ENCODE data around the gene RAB11FIP2.

Gene RAB11FIP2

DNA sequence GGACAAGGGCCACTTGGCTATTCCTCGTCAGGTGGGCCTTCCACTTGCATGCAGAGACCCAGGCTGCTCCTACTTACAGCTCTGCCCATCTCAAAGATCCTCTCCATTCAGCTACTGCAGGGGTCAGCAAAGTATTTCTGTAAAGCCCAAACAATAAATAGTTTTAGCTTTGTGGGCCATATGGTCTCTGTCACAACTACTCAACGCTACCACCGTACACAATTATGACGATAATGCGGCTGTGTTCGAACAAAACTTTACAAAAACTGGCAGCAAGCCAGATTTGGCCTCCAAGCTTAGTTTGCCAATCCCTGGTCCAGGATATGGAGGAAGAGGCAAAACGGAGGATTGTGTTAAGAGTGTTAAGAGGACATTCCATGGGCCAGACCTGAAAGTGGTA is 12.8 kb downstream of the RAB11FIP2 start:
- DNase-seq (ENCODE audit: low spot score), result no peak

DNA sequence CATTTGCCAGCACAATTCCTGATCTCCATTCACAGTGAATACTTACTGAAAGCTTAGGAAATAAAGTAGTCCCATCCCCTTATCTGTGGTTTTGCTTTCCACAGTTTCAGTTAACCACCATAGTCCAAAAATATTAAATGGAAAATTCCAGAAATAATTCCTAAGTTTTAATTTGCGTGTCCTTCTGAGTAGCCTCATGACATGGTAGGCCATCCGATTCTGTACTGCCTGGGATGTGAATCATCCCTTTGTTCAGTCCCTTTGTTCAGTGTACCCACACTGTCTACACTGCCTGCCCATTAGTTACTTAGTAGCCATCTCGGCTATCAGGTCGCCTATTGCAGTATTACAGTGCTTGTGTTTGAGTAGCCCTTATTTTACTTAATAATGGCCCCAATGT is 14.2 kb downstream of the RAB11FIP2 start:
- no peak for DNase-seq (ENCODE audit: low spot score)

DNA sequence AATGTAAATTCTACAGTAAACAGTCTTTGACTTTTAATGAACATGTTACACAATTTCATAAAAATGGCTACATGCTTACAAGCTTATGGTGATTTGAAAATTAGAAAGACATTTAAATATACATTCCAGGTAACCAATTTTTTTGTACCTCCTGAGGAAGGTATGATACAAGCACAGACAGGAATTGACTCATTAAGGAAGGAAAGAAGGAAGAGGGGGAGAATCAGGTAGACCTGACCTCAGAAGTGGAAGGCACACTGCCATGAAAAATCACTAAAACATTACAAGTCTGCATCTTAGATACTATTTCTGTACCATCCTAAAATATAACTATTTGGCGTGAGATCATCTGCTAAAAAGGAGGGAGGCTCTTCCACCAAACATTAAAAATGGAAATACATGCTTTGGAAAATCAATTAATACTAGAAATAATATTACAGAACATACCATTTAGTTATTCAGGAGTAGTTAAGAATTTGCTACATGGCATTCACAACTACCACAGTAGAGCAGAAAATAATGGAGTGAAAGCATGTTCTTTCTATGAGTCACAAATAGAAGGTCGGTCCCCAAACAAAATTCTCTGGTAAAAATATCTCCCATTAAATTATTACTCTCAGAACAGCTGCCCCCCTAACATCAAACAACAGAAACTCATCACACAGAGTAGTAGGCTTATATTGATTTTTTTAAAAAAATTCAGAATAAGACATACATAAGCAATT is 15.2 kb downstream of the RAB11FIP2 start:
- DNase-seq (ENCODE audit: low spot score), result no peak

DNA sequence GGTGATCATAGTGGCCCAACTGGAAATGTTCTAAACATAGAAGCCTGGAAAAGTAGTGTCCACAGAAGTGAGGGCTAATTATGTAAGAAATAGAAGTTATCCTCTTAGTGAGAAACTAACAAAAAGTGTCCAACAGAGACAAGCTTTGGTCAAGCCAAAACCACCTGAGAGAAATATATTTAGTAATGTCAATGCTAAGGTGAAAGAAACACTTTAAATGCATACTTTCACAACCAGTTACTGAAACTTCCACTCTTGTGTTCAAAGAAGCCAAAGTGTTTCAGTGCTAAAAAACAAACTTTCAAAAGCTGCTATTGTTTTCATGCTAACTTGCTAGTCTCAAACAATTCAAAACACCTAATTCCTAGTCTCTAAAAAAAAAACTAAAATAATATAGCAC is 18.1 kb downstream of the RAB11FIP2 start:
- no peak for DNase-seq (ENCODE audit: low spot score)

DNA sequence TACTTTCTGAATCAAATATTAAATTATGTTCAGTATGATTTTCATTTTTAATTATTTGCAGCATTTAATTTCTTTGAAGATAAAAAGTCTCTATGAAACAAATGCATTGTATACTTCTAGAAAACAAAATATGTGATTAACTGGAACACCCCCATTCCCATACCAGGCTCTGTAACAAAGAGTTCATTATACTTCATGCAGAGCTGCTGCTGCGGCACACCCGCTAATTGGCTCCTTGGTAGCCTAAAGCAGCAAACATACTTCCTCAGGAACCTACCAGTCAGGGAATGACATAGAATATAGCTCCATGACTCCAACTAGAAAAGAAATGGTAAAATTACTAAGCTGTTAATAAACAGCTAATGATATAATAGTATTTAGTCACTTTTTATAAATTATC is 19.3 kb downstream of the RAB11FIP2 start:
- DNase-seq (ENCODE audit: low spot score), result no peak

DNA sequence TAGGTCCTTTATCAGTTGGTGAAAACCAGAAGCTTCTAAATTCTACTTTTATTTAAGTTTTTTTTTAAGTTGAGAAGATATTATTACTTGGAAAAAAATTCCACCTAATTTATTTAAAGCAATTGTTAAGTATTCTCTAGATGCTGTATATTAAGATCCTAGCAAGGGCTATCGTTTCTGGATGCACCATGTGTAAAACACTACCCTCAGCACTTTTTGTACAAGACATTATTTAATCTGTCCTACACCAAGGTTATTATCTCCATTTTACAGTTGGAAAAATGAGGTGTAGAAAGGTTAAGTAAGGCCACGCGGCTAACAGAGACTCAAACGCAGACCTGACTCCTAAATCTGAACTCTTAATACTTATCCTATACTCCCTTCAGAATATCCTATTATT is 19.8 kb downstream of the RAB11FIP2 start:
- DNase-seq (ENCODE audit: low spot score), result no peak

DNA sequence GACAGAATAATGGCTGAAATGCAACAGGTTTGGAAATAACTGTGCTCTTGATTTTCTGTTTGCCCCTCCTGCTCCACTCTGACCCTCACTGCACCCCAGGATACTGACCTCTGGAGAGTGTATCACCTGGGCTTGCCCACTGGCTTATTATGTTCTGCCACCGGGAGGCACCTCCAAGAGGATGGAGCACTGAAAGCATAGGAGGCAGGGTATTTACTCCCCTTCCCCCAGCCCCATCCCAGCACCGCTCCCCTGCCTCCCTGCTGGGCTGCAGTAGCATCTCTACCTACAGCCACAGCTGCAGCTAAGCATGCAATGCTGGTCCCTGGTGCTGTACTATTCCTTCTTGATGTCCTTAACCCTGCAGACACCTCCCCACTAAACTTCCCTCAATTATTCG is 26.4 kb downstream of the RAB11FIP2 start:
- DNase-seq (ENCODE audit: low spot score), result no peak

DNA sequence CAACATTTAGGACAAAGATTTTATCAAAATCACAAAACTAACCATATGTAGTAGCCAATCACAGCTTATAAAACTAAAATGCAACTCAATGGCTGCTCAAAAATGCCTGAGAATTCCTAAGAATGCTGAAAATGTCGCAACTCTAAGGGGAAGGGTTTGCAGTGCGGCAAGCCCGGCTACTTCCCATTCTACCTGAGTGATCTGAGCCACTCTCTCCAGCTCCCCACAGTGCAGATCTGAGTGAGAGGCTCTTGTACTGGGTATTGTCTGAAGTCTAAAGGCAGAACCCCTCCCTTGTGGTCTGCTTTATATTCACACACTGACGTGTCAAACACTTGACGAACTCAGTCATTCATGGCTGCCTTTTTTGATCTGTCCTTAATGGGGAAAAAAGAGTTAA is 28.9 kb downstream of the RAB11FIP2 start:
- no peak for DNase-seq (ENCODE audit: low spot score)

DNA sequence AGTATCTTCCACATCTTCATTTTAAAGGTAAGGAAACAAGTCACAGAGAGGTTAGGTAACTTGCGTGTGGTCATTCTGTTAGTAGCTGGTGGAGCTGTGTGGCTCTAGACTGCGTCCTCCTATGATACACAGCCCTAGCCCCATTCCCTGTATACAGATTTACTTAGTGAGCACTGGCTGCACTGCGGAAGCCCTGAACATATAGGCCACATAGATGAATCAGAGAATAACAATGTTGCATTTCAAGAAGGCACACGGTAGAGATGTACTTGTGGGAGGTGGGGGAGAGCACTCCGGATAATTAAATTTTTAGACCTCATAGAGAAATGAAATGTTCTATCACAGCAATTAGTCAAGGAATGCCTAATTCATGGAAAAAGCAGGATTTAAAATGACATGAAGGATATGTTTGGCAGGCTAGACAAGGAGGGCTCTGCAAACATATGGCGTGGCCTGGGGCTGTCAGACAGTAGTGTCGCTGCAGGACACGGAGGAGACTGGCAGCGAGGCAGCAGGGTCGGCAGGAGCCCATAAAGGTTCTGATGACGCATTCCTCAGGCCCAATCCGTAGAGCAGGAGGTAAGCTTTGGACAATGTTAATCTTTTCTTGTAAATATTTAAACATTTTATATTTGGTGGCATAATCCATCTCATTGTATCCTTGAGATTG is 29.5 kb downstream of the RAB11FIP2 start:
- no peak for DNase-seq (ENCODE audit: low spot score)

DNA sequence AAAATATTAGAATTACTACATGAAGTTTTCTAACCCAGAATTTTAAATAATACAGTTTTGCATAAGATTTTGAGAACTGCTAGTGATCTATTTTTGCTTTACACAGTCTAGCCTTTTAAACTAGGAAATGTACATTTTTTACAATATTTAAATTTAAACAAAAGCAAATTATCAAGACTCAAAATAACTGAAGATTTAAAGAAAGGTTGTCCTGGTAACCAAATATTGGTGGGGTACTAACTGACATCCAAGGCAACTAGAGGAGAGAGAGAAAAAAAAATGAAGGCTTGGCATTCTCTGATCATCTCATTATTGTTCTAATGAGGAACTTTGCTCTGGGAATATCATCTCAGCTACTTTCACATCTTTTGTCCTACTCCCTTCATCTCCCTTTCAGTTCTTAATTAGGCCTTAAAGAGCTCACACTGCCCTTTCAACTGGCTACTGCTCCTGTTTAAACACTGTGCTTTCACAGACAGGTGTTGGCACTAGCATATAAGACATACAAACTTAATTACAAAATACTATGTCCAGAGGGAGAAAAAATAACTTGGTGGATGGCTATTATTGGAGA is 33.7 kb downstream of the RAB11FIP2 start:
- DNase-seq (ENCODE audit: low spot score), result no peak

DNA sequence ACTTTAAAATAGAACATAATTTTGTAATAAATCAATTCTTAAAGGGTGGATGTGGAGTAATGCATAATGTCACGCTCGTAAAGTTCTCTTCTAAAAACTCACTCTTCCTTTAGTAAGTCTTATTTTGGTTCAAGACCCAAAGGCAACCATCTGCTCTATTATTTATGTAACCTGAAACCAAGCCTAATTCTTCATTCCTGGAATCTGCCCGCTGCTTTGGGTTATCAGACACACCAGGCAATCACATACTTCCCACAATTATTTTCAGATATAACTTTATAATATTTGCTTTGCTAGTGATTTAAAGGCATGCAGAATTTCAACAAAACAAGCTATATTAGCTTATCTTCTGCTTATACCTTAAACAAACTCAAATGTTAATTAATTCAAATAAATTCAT is 39.0 kb downstream of the RAB11FIP2 start:
- DNase-seq (ENCODE audit: low spot score), result no peak

DNA sequence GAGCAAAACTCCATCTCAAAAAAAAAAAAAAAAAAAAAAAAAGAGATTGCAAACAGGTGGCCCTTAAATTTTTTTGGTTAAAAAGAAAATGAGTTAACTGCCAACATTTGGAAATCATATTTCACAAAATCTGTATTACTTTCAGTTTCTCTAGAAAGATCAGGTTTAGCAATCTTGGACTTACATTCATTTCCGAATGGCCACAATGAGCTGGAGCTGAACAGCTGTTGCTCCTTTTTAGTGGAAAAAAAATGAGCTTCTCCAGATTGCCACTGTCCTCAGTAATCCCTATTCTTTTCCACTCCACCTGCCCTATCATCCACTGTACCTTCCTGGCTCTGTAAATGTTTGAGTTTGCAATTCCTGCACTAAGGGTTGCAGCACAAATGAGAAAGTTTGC is 43.6 kb downstream of the RAB11FIP2 start:
- DNase-seq (ENCODE audit: low spot score), result no peak

DNA sequence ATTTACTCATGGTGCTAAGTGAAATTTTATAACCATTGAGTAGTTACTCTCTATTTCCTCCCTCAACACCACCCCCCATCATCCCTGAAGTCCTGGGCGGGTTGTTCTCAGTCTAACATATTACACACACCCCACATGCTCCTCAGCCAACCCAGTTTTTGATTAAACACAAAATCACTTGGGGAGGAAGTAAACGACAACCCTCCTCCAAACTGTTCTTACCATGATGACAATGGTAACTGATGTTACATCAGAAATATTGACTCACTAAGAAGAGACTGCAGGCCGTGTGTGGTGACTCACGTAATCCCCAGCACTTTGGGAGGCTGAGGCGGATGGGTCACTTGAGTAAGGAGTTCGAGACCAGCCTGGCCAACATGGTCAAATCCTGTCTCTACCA is 44.2 kb downstream of the RAB11FIP2 start:
- no peak for DNase-seq (ENCODE audit: low spot score)

DNA sequence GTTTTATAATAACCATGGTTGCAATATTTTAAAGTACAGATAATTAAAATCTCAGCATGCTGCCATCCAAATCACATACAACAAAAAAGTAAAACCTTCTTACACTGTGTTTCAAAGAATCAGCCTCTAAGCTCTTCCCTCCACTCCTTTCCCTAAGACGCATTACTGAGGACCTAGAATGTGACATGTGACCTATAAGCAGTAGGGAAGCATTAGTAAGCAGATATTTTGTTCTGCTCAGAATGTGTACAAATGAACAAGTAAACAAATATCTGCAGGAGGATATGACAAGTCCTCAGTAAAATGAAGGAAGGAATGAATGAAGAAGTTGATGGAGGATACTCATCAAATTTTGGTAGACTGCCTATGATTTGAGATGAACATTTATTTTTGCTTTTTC is 49.1 kb downstream of the RAB11FIP2 start:
- no peak for DNase-seq (ENCODE audit: low spot score)

DNA sequence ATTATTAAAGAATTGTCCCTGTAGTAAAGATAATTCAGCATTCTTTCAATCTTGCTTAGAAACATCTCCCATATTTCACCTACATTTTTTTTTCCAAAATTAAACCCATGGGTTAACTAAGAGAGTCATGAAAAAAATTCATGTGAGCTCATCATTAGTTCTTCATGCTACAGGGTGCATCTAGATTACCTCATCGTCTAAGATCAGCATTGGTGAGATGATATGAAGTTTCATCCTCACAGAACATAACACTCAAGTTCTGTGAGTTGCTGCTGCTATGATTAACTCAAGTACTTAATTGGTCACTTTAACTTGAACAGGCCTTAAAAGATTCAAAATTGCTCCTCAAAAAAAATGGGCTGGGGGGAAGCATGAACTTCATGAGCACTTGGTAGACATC is 50.0 kb downstream of the RAB11FIP2 start:
- no peak for DNase-seq (ENCODE audit: low spot score)

DNA sequence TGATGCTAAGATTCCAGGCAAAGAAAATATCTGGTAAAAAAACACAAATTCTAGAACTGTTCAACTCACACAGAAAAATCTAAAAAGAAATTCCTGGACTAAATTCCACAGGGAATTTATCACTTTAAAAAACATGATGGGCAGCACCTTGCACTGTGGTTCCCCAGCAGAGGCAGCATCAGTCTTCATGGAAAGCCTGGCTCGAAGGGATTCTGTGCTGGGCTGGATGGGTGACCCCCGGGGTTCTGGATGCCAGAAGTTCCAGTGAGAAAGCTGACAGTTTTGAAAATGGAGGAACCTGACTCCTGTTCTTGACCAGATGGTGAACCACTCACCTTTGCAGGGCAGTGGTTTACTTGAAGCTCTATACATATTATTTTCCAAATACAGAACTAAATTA is 52.0 kb downstream of the RAB11FIP2 start:
- no peak for DNase-seq (ENCODE audit: low spot score)

DNA sequence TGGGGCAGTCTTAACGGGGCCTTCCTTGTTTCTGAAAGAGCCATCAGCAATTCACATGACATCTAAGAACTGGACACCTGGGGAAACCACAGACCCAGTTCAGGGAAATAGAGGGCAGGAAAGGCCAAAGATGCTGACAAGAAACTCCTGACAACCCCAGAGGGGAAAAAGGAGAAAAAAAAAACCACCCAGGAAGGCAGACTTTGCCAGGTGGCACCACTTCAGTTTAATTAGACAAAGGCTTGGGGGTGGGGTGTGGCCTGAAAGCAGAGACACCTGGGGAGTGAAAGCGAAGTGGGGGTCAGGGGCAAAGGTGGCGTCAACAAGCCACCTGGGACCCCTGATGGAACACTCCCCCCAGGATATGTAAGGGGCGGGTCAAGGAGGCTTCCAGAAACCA is 53.6 kb downstream of the RAB11FIP2 start:
- DNase-seq (ENCODE audit: low spot score), result no peak

DNA sequence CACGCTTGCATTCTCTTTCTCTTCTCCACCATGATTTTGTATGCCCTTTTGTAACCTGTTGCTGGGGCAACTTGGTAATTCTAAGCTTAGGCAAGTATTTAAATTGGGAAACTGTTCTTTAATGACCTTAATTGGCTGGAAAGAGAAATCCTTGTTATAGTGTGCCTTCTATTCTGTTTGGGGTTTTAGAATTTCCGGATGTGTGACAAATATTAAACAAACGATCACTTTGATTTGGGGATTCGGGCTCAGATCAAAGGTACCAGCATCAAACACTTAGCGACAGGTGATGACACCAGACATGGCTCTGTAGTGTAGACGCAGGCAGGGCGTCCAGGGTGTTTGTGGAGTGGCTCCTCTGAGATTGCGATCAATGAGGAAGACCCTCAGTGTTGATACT is 55.0 kb downstream of the RAB11FIP2 start:
- no peak for DNase-seq (ENCODE audit: low spot score)

DNA sequence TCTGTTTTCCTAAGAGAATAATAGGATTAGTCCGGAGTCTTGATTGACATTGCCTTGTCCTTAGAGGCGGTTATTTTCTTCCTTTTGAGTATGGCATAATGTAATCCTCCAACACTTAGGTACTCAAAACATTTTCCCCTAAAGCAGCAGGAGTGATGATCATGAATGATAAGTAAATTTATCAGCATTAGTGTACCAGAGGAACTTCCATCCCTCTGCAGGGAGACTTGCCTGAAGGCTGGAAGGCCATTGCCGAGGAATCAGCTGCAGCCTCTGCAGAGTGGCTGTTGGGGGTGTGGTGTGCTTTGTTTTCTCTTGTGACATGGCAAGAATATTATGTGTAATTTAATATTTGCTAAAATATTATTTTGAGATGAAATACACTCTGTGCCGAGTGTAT is 56.8 kb downstream of the RAB11FIP2 start:
- no peak for DNase-seq (ENCODE audit: low spot score)

DNA sequence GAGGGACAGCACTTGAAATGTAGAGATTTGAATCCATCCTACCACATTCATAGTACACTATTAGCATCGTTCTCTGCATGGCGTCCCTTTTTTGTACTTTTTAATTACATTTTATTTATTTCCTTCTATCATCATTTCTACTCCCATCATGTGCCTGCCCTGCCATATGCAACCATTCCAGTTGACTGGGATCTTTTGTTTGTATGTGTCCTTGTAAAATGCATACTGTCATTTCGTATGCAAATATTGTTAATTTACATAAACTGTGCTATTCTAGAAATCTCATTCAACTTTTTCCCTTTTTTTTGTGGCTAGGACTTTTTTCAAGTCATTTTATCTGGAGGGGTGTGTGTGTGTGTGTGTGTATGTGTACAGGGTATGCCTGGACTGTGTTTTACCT is 57.9 kb downstream of the RAB11FIP2 start:
- no peak for DNase-seq (ENCODE audit: low spot score)

DNA sequence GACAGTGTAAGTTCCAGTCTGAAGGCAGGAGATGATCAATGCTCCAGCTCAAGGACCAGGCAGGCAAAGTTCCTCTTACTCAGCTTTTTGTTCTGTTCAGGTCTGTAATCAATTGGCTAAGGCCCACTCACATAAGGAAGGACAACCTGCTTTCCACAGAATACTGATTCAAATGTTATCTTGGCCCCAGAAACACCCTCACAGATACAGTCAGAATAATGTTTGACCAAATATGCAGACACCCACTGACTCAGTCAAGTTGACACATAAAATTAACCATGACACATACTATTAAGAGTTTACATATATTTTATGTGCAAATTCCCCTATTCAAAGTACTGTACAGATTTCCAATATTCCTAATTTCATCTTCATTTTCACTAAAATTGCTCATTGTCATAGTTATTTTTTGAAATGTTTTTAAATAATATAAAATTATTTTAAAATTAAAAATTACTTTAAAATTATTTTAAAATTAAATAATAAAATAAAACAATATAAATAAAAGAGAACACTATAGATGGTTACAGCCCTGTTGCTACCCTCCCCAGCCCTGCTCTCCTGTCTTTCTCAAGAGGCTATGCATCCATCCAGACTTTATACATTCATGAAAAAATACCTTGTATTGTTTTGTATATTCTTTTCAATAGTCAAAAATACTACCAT is 59.4 kb downstream of the RAB11FIP2 start:
- no peak for DNase-seq (ENCODE audit: low spot score)

DNA sequence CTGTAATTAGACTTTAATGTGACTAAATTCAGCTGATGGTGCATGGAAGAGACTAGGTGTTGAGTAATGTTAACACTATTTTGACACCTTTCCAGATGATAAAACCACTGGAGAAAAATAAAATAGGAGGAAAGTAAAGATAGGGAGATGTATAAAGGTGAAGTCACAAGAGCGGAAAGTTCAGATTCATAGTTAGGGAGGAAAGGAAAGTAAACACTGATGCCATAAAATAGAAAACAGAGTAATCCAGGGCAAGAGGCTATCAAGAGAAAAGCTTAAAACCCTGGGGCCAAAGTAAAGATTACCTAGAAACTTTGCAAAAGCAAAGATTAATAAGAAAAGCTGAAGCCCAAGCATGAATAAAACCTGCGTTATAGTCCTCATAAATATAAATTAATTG is 62.8 kb downstream of the RAB11FIP2 start:
- DNase-seq (ENCODE audit: low spot score), result no peak

Measured in CD4-positive, alpha-beta T cell treated with Interleukin-15 for 4 hours (primary cell).